Cardiac septum (tissue), 1 donor: Measurements from ENCODE around the gene ANP32A. TPM values are rescaled to one million over a fixed set of nuclear protein-coding genes. Genes with fewer than 3 reads are reported as not detected.
"Not testable (repeated sequence)": the region's sequence is repeated elsewhere in the genome, so short reads cannot be mapped to it uniquely, and the experiment has no call there.

Experiments
- DNase-seq: peaks from one replicate; pipeline ENCODE4 v3.0.0-alpha.2; 2020; ENCODE audit warnings: low spot score
- intact Hi-C: fragments of 100-400 bp; cut with DNase I; formaldehyde crosslinking; loops from one replicate; pipeline ENCODE4 v1.14.0; 2022
- long read RNA-seq: library from polyadenylated mRNA; unstranded; transcript quantifications from one replicate; pipeline ENCODE4 v2.0.0, GENCODE V29; 2021
- total RNA-seq: library from RNA; stranded (reverse); fragmentation: NEBNext Ultra II Directional; extraction: Animal tissue kit (Norgen Biotek cat#: 25700); gene quantifications from one replicate; pipeline ENCODE4 v1.2.1, GENCODE V29; 2021
- donor health status: DM: no; HTN: no; CAD: no.

Gene ANP32A
- 180 TPM for total RNA-seq
- long read RNA-seq, transcript ANP32A-203 (7 exons, 2,440 nt): major isoform, 169 of 206 reads
- long read RNA-seq, partial matches to known transcripts: 6 of 206 reads
- long read RNA-seq, other reads (novel, unspliced or antisense): 30 of 206 reads

GRCh38 chr15:68820295-68821189 is at the start of gene ANP32A:
TSS of gene ANP32A (minus strand) at chr15:68820895. CDS start at chr15:68820751, 144 bp downstream.
- intact Hi-C loops: loop anchor here (5.0 kb wide), 2 partner anchors 38 to 88 kb away; no protein-coding TSS in a partner anchor
- peak; percentile 97 for DNase-seq

GRCh38 chr15:68868296-68868695 is 47.6 kb upstream of the ANP32A start:
- DNase-seq: no peak
- intact Hi-C loops: no loop called here

- no peak for DNase-seq
- intact Hi-C loops: no loop called here
Observed at GRCh38 chr15:68862415-68862814, 41.7 kb upstream of the ANP32A start.

GRCh38 chr15:68858666-68859065 is 38.0 kb upstream of the ANP32A start:
- intact Hi-C loops, DNase-seq: not testable (repeated sequence)

GRCh38 chr15:68857443-68857842 is 36.7 kb upstream of the ANP32A start:
- DNase-seq, intact Hi-C loops: not testable (repeated sequence)

- DNase-seq: no peak
- intact Hi-C loops: no loop called here
Observed at GRCh38 chr15:68852461-68852860, 31.8 kb upstream of the ANP32A start.

GRCh38 chr15:68851971-68852370 is 31.3 kb upstream of the ANP32A start:
- no peak for DNase-seq
- intact Hi-C loops: no loop called here

- no peak for DNase-seq
- intact Hi-C loops: no loop called here
Observed at GRCh38 chr15:68849497-68849896, 28.8 kb upstream of the ANP32A start.

GRCh38 chr15:68846851-68847439 is 26.2 kb upstream of the ANP32A start:
- intact Hi-C loops: no loop called here

GRCh38 chr15:68844856-68845550 is 24.3 kb upstream of the ANP32A start:
- DNase-seq: no peak
- intact Hi-C loops: no loop called here

More at GRCh38 chr15:68846851-68847439, 26.2 kb upstream of the ANP32A start:
- DNase-seq: no peak

- no peak for DNase-seq
- intact Hi-C loops: no loop called here
Observed at GRCh38 chr15:68843425-68844311, 23.0 kb upstream of the ANP32A start.

GRCh38 chr15:68842958-68843357 is 22.3 kb upstream of the ANP32A start:
- intact Hi-C loops: no loop called here
- no peak for DNase-seq

GRCh38 chr15:68834346-68834745 is 13.7 kb upstream of the ANP32A start:
- DNase-seq: no peak
- intact Hi-C loops: loop anchor here (5.0 kb wide), 1 partner anchor 38 kb away; no protein-coding TSS in a partner anchor

GRCh38 chr15:68833700-68834331 is 13.1 kb upstream of the ANP32A start:
- intact Hi-C loops: loop anchor here (5.0 kb wide), 1 partner anchor 38 kb away; no protein-coding TSS in a partner anchor
- no peak for DNase-seq

GRCh38 chr15:68830141-68830785 is 9.6 kb upstream of the ANP32A start:
- no peak for DNase-seq
- intact Hi-C loops: loop anchor here (5.0 kb wide), 1 partner anchor 42 kb away; no protein-coding TSS in a partner anchor

- DNase-seq: no peak
- intact Hi-C loops: no loop called here
Observed at GRCh38 chr15:68829068-68829467, 8.4 kb upstream of the ANP32A start.

- intact Hi-C loops: loop anchor here (5.0 kb wide), 2 partner anchors 41 to 91 kb away; no protein-coding TSS in a partner anchor
- DNase-seq: no peak
Observed at GRCh38 chr15:68823561-68823960, 2.9 kb upstream of the ANP32A start.

GRCh38 chr15:68822818-68823217 is 2.1 kb upstream of the ANP32A start:
- no peak for DNase-seq
- intact Hi-C loops: loop anchor here (5.0 kb wide), 2 partner anchors 41 to 91 kb away; no protein-coding TSS in a partner anchor
